Astrocyte of the spinal cord (primary cell): Measurements from ENCODE around the gene TUBGCP2.
"Not testable (repeated sequence)": the region's sequence is repeated elsewhere in the genome, so short reads cannot be mapped to it uniquely, and the experiment has no call there.

ENCODE experiments used
- DNase-seq: peaks from one replicate; pipeline ENCODE4 v3.0.0; 2011; ENCODE audit warnings: low read depth, low spot score
- H3K4me3 ChIP-seq: 2 replicates; pipeline ENCODE4 v1.5.1; 2011; ENCODE audit warnings: low read depth, mild to moderate bottlenecking, low read length, moderate library complexity
- in situ Hi-C: cut with HindIII; loops from 2 replicates; pipeline ENCODE4 v1.10.0; 2017; ENCODE audit warnings: low sequenced_read_pairs
- TF ChIP-seq, protein P1 (sequence below): IDR thresholded peaks from 2 replicates; pipeline ENCODE4 v1.5.1; 2012; ENCODE audit warnings: low read depth, mild to moderate bottlenecking, low read length, inconsistent platforms

Gene TUBGCP2

DNA sequence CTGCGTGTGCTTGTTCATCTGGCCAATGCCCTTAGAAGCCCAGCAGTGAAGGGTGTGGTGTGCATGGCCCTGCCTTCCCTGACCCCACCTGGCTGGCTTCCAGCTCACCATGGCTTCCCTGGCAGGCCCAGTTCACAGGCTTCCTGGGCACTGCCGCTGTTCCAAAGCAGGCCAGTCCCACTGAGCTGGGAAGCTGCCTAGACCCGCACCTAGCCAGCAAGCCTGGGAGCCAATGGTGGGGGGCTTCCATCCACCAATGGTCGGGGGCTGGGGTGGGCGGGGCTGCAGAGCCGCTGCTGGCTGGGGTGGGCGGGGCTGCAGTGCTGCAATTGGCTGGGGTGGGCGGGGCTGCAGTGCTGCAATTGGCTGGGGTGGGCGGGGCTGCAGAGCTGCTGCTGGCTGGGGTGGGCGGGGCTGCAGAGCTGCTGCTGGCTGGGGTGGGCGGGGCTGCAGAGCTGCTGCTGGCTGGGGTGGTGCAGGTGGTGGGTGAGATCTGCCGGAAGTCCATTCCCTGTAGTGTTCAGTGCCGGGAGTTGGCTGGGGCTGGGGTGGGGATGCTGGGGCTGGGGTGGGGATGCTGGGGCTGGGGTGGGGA, 15.6 kb upstream of the TUBGCP2 start:
- peak; percentile 20 for DNase-seq
- no peak overlapping the region for H3K4me3 ChIP-seq
- in situ Hi-C loops: no loop called here
- TF ChIP-seq, protein P1, sequence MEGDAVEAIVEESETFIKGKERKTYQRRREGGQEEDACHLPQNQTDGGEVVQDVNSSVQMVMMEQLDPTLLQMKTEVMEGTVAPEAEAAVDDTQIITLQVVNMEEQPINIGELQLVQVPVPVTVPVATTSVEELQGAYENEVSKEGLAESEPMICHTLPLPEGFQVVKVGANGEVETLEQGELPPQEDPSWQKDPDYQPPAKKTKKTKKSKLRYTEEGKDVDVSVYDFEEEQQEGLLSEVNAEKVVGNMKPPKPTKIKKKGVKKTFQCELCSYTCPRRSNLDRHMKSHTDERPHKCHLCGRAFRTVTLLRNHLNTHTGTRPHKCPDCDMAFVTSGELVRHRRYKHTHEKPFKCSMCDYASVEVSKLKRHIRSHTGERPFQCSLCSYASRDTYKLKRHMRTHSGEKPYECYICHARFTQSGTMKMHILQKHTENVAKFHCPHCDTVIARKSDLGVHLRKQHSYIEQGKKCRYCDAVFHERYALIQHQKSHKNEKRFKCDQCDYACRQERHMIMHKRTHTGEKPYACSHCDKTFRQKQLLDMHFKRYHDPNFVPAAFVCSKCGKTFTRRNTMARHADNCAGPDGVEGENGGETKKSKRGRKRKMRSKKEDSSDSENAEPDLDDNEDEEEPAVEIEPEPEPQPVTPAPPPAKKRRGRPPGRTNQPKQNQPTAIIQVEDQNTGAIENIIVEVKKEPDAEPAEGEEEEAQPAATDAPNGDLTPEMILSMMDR: no peak

DNA sequence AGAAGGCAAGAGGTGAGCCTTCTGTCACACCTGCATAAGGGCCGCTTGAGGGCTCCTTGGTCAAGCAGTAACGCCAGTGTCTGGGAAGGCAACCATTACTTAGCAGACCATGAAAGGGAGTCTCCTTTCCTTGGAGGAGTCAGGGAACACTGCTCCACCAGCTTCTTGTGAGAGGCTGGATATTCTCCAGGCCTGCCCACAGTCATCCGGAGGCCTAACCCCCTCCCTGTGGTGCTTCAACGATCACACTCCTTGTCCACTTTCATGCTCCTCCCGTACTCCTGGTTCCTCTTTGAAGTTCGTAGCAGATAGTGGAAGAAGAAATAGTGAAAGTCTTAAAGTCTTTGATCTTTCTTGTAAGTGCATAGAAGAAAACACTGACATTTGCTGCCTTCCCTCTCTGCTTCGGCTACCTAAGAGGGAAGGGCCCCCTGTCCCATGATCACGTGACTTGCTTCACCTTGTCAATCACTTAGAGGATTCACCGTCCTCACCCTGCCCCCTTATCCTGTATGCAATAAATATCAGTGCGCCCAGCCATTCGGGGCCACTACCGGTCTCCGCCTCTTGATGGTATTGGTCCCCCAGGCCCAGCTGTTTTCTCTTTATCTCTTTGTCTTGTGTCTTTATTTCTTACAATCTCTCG, 13.5 kb upstream of the TUBGCP2 start:
- in situ Hi-C loops, H3K4me3 ChIP-seq, DNase-seq: not testable (repeated sequence)

DNA sequence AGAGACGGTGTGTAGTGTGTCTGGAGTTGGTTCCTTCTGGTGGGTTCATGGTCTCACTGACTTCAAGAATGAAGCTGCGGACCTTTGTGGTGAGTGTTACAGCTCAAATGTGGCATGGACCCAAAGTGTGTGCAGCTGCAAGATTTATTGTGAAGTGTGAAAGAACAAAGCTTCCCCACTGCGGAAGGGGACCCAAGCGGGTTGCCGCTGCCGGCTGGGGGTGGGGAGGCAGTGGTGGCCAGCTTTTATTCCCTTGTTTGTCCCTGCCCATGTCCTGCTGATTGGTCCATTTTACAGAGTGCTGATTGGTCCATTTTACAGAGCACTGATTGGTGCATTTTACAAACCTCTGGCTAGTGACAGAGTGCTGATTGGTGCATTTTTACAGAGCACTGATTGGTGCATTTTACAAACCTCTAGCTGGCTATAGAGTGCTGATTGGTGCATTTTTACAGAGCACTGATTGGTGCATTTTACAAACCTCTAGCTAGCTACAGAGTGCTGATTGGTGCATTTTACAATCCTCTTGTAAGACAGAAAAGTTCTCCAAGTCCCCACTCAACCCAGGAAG, 12.3 kb upstream of the TUBGCP2 start:
- H3K4me3 ChIP-seq, DNase-seq, in situ Hi-C loops: not testable (repeated sequence)

DNA sequence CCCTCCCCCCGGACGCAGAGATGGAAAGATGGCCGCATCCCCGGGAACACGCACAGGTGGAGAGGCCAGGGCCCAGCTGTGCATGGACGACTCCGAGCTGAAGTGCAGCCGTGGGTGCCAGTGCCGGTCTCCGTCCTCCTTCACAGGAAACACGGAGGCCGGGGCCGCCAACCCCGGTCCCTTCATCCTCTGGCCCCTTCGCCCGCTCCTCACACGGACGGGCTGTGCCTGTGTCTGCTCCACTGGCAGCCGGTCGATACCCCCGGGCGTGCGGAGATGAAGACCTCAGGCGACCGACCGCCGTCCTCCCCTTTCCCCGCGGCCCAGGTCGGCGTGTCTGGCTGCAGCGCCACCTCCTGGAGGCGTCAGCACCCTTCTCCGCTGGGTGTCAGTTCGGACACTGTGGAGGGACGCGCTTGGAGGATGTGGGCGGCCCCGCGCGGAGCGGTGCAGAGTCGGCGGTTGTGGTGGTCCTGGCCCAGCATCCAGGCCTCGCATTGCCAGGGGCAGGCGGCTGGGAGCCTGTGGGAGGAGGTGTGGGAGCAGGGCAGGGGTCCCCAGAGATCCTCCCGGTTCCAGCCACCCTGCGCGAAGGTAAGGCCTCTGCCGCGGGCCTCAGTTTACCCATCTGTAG, 9.9 kb upstream of the TUBGCP2 start:
- DNase-seq: peak; percentile 45
- in situ Hi-C loops: no loop called here
- peak overlapping the region; percentile 42 for H3K4me3 ChIP-seq
- TF ChIP-seq, protein P1: peak; percentile 85

DNA sequence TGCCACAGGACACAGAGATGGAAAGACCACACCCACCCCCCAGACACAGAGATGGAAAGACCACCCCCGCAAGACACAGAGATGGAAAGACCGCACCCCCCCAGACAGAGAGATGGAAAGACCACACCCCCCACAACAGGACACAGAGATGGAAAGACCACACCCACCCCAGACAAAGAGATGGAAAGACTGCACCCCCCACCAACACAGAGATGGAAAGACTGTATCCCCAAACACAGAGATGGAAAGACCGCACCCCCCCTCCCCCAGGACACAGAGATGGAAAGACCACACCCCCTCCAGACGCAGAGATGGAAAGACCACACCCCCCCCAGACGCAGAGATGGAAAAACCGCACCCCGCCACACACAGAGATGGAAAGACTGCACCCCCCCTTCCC, 8.1 kb upstream of the TUBGCP2 start:
- in situ Hi-C loops: no loop called here
- H3K4me3 ChIP-seq: no peak overlapping the region
- DNase-seq: no peak
- TF ChIP-seq, protein P1: no peak

DNA sequence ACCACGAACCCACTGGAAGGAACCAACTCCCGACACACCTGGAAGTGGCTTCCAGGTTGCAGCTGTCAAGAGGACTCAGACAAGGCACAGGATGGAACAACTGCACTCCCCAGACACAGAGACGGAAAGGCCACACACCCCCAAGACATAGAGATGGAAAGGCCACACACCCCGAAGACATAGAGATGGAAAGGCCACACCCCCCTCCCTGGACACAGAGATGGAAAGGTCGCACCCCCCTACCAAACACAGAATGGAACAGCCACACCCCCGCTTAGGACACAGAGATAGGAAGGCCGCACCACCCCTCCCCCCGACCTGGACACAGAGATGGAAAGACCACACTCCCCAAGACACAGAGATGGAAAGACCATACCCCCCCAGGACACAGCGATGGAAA, 7.6 kb upstream of the TUBGCP2 start:
- TF ChIP-seq, protein P1: no peak
- H3K4me3 ChIP-seq: no peak overlapping the region
- DNase-seq: no peak
- in situ Hi-C loops: no loop called here

DNA sequence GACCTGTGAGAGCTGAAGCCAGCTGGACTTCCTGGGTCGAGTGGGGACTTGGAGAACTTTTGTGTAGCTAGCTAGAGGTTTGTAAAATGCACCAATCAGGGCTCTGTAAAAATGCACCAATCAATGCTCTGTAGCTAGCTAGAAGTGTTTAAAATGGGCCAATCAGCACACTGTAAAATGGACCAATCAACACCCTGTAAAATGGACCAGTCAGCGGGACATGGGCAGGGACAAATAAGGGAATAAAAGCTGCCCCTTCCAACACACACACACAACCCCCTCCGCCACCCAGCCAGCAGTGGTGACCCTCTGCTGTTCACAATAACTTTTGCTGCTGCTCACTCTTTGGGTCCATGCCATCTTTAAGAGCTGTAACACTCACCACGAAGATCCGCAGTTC, 7.2 kb upstream of the TUBGCP2 start:
- in situ Hi-C loops: no loop called here
- TF ChIP-seq, protein P1: no peak
- DNase-seq: no peak
- no peak overlapping the region for H3K4me3 ChIP-seq
